Uterus (tissue), 2 donors: Measurements from ENCODE around the gene MSH3.

ENCODE experiments used
- POLR2A ChIP-seq, 2 donors: fragments of 450-650 bp; IDR thresholded peaks; one replicate each; pipeline ENCODE4 v1.6.1; 2016; ENCODE audit warnings: antibody characterized with exemption in 2 of 2, mild to moderate bottlenecking in 1 of 2, moderate library complexity in 1 of 2
- TF ChIP-seq, protein P1 (sequence below), 4 experiments: fragments of 200-600 bp in 2 of 4; fragments of 450-650 bp in 2 of 4; sonication (generic) in 2 of 4; IDR thresholded peaks; one replicate each; pipeline ENCODE4 v1.5.1; 2016 to 2019; ENCODE audit warnings: antibody characterized with exemption in 4 of 4, mild to moderate bottlenecking in 2 of 4, moderate library complexity in 1 of 4

DNA sequence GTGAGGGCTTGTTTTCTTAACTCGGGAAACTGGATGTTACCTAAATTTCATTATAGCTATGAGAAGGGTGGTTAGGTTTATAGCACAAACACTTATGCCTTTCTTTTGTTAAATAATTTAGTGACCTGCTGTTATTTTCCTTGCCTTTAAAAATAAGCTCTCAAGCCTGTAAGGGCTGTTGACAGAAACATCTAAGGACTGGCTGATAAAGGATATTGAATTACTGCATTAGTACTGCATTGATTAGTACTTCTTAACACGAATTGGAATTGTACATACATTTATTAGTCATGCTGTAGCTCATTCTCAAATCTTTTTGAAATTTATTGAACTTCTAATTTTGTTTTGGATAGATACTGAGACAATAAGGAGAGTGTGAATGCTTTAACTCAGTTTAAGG lies 85.4 kb downstream of the MSH3 start:
- no peak for TF ChIP-seq POLR2A (IDR thresholded peaks at IDR 0.05)
- TF ChIP-seq, protein P1, sequence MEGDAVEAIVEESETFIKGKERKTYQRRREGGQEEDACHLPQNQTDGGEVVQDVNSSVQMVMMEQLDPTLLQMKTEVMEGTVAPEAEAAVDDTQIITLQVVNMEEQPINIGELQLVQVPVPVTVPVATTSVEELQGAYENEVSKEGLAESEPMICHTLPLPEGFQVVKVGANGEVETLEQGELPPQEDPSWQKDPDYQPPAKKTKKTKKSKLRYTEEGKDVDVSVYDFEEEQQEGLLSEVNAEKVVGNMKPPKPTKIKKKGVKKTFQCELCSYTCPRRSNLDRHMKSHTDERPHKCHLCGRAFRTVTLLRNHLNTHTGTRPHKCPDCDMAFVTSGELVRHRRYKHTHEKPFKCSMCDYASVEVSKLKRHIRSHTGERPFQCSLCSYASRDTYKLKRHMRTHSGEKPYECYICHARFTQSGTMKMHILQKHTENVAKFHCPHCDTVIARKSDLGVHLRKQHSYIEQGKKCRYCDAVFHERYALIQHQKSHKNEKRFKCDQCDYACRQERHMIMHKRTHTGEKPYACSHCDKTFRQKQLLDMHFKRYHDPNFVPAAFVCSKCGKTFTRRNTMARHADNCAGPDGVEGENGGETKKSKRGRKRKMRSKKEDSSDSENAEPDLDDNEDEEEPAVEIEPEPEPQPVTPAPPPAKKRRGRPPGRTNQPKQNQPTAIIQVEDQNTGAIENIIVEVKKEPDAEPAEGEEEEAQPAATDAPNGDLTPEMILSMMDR (IDR thresholded peaks at IDR 0.05): no peak
